ENCODE data around the gene ASB3. TPM values are rescaled to one million over a fixed set of nuclear protein-coding genes. Genes with fewer than 3 reads are reported as not detected.
"Not testable (repeated sequence)": the region's sequence is repeated elsewhere in the genome, so short reads cannot be mapped to it uniquely, and the experiment has no call there.

The ASB3 gene
- polyA plus RNA-seq, 4 donors = 26.9 to 32.9 (median 31.9) TPM

- no peak for DNase-seq (ENCODE audit: low read depth in 4 of 4, low spot score in 3 of 4)
These were observed 42.2 kb downstream of the ASB3 start for GRCh38 chr2:53744395-53745065.

DNA sequence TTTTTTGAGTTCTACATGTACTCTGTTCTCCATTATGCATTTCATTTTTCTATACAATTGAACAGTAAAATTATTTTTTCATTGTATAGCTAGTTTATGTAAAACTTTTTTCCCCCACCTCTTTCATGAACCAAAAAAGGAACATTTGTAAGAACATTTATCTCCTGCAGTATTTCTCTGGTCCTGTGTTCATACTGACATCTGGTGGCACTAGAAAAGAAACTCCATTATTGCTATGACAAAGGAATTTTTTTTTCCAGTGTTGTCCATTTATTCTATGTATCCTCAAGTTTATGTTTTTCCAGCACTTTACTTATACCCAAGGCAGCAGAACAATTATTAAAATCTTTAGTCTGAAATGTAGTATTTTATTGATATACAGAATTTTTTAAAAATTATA, 46.6 kb downstream of the ASB3 start:
- DNase-seq (ENCODE audit: low read depth in 4 of 4, low spot score in 3 of 4) = peak in 3 of 4 donors; percentile 5 to 12 (median 10)

DNA sequence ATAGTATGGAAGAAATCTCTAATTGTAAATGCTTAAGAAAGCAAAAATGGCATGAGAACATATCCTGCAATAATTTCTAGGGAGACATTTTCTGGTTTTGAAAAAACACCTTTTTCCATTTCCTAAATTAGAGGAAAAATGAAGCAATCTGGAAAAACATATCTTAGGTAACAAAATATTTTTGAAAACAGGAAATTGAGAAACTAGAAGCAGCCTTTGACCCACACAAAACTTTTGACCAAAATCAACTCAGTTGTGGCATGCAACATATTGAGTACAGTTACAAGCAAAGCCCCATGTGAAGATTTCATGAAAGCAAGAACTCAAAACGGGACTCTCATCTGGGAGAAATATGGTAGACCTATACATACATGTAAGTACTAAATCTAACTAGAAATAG, 47.7 kb downstream of the ASB3 start:
- DNase-seq (ENCODE audit: low read depth in 4 of 4, low spot score in 3 of 4) = no peak

GRCh38 chr2:53737091-53737490, 49.7 kb downstream of the ASB3 start:
- no peak for DNase-seq (ENCODE audit: low read depth in 4 of 4, low spot score in 3 of 4)

DNA sequence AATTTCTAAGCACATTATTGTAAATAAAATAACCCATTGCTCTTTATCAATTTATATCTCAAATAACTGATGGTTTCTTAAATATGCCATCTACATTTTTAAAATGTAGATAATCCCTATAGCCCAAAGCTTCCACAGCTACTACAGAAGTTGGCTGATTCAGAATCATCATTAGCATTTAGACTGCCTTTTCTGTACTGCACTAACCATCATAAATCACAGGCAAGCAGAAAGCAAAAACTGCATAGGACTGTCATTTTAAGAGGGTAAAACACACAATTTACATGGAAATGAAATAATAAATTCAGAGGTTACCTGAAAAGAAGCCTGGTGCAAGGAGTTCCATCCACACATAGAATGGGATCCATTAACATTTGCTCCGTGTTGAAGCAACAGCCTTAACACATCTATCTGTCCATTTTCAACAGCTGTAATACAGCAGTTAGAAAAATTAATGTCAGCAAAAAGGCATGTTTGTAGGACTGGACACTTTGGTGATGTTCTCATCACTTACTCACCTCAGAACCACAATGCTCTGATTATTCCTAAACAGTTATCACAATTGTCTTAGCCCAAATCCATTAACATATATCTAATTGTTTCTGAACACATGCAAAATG, 57.5 kb downstream of the ASB3 start:
- no peak for DNase-seq (ENCODE audit: low read depth in 4 of 4, low spot score in 3 of 4)

DNA sequence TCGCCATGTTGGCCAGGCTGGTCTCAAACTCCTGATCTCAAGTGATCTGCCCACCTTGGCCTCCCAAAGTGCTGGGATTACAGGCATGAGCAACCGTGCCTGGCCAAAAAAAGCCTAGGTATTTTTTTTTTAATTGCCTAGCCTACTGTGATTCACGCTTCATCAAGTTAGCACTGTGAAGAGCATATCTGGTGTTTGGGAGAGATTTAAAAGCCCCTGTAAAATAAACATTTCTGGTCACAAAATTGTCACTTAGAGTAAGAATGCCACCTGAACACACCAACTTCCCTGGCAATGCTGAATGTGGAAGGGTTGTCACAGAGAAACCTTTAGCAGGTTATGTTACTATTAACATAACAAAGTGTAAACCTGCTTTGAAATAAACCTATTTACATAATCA, 58.8 kb downstream of the ASB3 start:
- DNase-seq (ENCODE audit: low read depth in 4 of 4, low spot score in 3 of 4) = no peak

- no peak for DNase-seq (ENCODE audit: low read depth in 4 of 4, low spot score in 3 of 4)
These were observed 61.1 kb downstream of the ASB3 start for GRCh38 chr2:53725662-53726061.

DNA sequence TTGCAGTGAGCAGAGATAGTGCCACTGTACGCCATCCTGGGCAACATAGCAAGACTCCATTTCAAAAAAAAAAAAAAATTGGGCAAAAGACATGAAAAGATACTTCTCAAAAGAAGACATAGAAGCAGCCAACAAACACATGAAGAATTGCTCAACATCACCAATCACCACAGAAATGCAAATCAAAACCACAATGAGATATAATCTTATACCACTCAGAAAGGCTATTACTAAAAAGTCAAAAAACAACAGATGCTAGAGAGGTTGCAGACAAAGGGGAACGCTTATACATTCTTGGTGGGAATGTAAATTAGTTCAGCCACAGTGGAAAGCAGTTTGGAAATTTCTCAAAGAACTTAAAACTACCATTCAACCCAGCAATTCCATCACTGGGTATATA, 62.2 kb downstream of the ASB3 start:
- DNase-seq (ENCODE audit: low read depth in 4 of 4, low spot score in 3 of 4) = no peak

DNA sequence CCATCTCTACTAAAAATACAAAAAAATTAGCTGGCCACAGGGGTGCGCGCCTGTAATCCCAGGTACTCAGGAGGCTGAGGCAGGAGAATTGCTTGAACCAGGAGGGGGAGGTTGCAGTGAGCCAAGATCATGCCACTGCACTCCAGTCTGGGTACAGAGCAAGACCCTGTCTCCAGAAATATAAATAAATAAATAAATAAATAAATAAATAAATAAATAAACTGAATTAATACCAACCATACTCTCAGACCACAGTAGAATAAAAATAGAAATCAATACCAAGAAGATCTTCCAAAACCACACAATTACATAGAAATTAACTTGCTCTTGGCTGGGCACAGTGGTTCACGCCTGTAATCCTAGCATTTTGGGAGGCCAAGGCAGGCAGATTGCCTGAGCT, 65.8 kb downstream of the ASB3 start:
- DNase-seq (ENCODE audit: low read depth in 4 of 4, low spot score in 3 of 4) = not testable (repeated sequence)

GRCh38 chr2:53715568-53715967, 71.2 kb downstream of the ASB3 start:
- DNase-seq (ENCODE audit: low read depth in 4 of 4, low spot score in 3 of 4) = no peak

GRCh38 chr2:53711271-53711780, 75.4 kb downstream of the ASB3 start:
- no peak for DNase-seq (ENCODE audit: low read depth in 4 of 4, low spot score in 3 of 4)

GRCh38 chr2:53708988-53709387, 77.8 kb downstream of the ASB3 start:
- DNase-seq (ENCODE audit: low read depth in 4 of 4, low spot score in 3 of 4) = no peak

- no peak for DNase-seq (ENCODE audit: low read depth in 4 of 4, low spot score in 3 of 4)
These were observed 85.5 kb downstream of the ASB3 start for GRCh38 chr2:53701221-53701620.

DNA sequence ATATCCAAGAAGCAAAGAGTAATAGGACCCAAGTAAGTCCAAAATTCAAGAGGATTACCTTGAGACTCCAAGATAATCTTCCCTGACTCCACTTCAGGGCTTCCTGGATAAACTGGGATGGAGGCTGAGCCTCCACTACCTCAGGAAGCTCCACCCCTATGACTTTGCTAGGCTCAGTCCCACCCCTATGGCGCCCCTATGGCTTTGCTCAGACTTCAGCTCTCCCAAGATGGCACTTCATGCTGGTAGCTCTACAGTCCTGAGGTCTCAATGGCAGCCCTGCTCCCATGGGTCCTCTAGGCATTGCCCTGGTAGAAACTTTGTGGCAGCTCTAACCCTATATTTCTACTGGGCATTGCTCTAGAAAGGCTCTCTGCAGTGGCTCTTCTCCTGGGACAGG, 89.1 kb downstream of the ASB3 start:
- no peak for DNase-seq (ENCODE audit: low read depth in 4 of 4, low spot score in 3 of 4)

DNA sequence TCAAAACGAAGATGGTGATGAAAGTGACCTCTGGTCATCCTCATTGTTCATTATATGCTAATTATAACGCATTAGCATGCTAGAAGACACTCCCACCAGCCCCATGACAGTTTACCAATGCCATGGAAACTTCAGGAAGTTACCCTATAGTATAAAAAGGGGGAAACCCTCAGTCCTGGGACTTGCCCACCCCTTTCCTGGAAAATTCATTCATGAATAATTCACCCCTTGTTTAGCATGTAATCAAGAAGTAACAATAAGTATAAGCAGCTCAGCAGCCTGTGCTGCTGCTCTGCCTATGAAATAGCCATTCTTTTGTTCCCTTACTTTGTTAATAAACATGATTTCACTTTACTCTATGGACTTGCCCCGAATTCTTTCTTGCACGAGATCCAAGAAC, 89.7 kb downstream of the ASB3 start:
- no peak for DNase-seq (ENCODE audit: low read depth in 4 of 4, low spot score in 3 of 4)

GRCh38 chr2:53695575-53695974, 91.2 kb downstream of the ASB3 start:
- DNase-seq (ENCODE audit: low read depth in 4 of 4, low spot score in 3 of 4) = no peak

DNA sequence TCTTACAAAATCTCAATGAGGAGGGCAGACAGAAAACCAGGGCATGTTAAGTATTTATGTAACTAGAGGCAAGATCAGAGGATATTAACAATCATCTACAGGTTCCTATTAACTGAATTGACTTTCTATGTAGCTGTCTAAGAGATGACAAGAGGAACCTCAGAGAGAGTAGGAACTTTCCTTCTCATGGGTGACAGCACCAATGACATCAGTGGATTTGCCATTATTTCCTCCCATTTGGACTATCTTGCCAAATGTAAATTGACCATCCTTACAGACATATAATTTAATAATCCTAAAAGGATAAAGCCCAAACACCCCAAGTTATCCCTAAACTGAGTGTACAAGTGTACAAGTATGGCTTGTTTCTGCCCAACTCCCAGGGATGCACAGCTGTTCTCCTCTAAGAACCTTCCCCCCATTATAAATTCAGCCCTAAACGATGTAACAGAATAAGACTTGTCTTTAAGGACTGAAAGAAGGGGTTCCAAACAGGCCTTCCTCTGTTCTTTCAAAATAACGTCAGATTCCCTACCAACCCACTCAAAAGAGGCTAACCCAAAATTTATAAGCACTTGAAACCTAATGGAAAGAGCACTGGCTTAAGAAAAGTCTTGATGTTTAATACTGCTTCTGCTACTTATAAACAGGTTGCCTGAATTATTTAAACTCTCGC, 92.5 kb downstream of the ASB3 start:
- DNase-seq (ENCODE audit: low read depth in 4 of 4, low spot score in 3 of 4) = no peak

DNA sequence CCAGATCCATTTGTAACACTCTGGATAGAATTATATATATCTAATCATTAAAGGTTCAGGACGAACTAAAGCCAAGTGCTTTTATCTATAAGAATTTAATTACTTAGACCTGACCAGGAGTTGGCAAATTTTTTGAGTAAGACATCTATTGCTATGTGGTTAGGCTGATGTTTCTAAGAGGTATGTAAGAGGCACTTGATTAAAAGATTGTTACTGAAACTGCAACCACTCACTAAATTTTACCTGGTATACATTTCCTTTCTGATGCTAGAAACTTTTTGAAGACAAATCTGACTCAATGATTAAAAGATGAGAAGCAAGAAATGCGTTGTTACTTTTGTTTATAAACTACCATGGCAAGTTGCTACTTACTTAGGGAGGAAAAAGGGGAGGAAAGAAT, 95.9 kb downstream of the ASB3 start:
- no peak for DNase-seq (ENCODE audit: low read depth in 4 of 4, low spot score in 3 of 4)

- no peak for DNase-seq (ENCODE audit: low read depth in 4 of 4, low spot score in 3 of 4)
These were observed 113.8 kb downstream of the ASB3 start for GRCh38 chr2:53672881-53673522.

DNA sequence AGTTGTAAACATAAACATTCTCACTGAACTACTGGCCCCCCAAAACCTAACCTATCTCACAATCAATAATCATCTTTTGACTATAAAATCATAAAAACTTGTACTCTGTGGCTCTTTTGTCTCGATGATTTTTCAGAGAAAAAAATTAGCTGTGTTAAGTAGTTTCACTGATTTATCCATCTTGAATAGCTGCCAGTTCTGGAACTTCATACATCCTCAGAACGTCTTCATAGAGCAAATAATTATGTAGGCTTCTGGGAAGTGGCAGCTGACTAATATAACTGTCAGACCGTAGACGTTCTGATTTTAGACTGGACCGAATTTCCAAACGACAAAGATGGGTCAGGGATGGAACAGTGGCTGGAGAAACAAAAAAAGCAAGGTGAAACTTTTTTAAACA, 116.4 kb downstream of the ASB3 start:
- DNase-seq (ENCODE audit: low read depth in 4 of 4, low spot score in 3 of 4) = peak; percentile 32 to 73 (median 64)

DNA sequence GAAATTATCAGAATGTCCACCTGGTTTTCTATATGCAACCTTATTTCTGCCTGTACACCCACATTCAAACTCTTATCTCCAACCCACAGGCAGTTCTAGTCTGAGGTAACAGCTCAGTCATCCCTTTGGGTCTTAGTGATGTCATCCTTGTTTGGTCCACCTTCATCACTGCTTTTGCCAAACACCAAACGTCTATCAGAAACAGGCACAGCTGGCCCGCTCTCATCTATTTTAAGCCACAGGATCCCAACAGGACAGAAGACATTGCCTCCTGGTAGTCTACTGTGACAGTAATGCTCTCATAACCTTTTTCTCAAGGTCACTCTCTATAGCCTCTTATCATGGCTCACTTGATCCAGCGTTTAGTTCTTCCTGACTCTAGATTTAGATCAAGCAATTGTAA, 118.1 kb downstream of the ASB3 start:
- no peak for DNase-seq (ENCODE audit: low read depth in 4 of 4, low spot score in 3 of 4)
